ENCODE results near the gene PCGF2.

PCGF2 gene

DNA sequence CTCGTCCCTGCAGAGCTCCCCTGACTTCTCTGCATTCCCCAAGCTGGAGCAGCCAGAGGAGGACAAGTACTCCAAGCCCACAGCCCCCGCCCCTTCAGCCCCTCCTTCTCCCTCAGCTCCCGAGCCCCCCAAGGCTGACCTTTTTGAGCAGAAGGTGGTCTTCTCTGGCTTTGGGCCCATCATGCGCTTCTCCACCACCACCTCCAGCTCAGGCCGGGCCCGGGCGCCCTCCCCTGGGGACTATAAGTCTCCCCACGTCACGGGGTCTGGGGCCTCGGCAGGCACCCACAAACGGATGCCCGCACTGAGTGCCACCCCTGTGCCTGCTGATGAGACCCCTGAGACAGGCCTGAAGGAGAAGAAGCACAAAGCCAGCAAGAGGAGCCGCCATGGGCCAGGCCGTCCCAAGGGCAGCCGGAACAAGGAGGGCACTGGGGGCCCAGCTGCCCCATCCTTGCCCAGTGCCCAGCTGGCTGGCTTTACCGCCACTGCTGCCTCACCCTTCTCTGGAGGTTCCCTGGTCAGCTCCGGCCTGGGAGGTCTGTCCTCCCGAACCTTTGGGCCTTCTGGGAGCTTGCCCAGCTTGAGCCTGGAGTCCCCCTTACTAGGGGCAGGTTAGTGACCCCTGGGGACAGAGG is 31.6 kb downstream of the PCGF2 start:
- DNase-seq: no peak

DNA sequence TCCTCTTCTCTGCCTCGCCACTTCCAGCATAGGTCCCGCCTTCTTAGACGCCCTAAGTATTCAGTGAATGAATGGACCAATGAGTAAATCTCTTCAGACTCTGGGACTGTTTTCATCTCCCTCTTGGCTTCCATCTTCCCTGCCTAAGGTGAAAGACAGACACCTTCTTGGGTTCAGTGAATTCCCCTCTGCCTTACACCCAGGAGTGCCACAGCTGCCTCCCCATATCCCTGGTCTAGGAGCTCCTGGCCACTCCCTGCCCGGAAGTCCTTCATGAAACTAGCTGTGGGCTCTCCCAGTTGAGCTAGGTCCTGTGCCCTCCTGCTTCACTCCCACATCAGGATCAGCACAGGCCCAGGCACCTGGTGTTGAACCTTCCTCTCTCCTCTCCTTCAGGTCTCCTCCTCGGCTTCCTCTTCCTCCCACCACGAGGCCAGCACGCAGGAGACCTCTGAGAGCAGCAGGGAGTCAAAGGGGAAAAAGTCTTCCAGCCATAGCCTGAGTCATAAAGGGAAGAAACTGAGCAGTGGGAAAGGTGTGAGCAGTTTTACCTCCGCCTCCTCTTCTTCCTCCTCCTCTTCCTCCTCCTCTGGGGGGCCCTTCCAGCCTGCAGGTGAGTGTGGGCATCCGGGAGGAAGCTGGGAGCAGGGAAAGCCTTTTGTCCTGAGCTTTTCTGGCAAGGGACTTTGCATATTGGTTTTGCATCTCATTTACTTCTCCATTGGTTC is 32.8 kb downstream of the PCGF2 start:
- DNase-seq: no peak

DNA sequence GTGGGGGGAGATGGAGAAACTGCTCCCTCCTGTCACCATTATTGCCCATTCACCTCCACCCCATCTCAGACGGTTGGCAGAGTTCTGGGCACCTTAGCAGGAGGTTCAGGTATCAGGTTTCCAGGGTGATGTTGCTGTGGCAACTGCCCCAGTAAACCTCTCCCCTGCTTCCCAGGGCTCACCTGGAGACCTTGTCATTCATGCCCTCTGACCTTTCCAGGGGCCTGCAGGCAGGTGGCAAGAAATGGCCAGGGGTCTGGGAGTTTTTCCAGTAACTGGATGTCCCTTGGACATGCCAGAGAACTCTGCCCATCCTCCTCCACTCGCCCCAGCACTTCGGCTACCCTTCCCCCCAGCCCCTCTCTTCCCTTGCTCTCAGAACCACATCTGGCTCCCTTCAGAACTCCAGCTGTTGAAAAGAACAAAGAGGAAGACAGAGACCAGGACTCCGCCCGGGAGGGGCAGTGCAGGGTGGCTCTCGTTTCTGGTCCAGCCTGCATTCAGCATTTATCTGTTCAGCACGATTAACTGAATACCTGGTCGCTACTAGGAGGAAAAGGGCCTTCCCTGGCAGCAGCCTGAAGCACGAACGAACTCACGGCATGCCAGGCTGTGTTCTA is 34.6 kb downstream of the PCGF2 start:
- DNase-seq: no peak

DNA sequence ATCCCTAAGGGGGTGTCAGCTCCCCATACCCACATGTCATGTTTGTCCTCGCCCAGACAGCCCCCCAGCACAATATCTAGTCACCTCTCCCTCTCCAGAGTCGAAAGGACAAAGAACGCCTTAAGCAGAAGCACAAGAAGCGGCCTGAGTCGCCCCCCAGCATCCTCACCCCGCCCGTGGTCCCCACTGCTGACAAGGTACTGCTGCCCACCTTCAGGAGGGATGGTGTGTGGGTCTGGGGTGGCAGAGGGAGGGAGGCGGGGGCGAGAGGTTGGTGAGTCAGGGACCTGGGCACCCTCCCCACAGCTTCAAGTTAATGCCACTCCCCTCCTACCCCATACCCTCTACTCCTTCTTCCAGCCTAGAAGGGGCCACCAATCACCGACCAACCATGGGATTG is 35.5 kb downstream of the PCGF2 start:
- DNase-seq: no peak

DNA sequence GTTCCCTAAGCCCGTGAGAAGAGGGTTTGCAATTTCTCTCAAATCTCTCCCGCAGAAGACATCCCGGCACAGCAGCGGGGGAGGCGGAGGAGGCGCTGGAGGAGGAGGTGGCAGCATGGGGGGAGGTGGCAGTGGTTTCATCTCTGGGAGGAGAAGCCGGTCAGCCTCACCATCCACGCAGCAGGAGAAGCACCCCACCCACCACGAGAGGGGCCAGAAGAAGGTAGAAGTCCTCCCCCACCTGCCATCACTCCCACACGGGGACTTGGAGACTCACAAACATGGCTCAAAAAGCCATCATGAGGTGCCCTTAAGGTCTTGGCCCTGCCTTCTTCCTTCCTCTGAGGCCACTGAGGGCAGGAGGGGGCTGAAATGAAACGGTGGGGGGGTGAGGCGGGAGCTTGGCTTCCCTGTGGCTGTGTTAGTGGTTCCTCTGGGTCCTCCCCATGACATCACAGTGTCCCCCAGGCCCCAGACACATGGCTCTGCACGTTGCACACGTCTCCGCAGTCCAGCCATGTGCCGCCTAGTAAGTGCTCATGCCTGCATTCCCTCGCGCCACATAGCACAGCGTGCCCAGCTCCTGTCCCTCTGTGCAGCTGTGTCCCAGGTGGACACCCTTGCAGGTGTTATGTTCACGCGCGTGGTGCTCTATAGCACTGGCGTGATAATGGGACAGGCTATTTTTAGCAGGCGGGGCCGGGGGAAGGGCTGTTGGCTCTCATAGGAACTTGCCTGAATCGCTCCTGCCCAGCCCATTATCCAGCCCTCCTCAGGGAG is 36.2 kb downstream of the PCGF2 start:
- DNase-seq: no peak

DNA sequence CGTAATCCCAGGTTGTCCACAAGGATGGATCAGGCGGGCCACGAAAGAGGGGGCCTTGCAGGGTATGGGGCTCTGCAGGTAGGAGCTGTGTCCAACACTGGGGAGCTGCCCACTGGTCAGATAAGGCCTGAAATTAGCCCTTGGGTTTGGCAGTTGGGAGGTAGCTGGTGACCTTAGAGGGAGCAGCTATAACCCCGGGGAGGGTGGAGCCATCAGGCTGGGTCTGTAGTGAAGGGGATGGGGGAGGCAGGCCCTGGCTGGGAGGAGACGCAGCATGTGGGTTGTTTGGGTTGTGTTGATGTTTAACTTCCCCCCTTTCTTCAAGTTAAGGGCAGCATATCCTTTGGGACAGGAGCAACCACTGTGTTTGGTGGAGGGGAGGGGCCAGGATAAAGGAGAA is 37.2 kb downstream of the PCGF2 start:
- no peak for DNase-seq

DNA sequence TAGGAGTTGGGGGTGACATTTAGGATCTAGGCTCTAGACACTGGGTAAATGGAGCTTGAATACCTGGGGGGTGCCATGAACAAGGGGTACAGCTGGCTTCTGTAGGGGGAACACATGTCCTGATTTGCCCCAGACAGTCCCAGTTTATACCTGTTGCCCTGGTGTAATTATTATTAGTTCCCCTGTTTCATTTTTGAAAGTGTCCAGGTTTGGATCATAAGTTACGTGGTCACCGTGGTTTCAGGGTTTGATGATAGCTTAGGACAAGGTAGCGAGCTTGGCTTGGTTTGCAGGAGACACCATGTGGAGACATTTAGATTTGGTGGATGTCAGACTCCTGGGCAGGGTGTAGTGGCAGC is 37.6 kb downstream of the PCGF2 start:
- DNase-seq: no peak

DNA sequence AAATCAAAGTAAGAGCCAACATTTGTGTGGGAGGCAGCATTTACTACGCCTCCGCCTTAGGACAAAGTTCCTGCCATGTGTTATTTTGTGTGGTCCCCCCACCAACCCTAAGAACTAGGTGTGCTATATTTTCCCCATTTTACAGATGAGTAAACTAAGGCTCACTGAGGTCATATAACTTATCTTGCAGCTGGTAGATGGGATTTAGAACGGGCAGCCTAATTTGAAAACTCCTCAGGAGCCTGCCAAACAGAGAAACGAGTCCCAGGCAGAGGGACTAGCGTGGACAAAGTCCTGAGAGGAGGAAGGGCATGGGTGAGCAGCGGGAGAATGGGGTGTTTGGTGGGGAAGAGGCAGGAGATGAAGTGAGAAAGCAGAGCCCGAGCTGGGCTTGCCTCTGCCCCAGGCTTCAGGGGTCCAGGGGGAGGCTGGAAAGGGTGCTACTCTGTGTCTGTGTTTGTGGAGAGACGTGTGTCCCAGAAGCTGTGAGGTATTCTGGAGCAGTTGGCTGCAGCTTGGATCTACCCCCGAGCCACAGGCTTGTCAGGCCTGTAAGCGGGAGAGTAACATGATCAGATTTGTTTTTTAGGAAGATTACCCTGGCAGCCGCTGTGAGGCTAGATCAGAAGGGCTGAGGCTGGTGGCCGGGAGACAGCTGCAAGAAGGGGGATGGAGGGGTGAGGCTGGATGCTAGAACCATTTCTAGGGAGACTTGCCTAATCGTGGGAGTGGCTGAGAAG is 38.1 kb downstream of the PCGF2 start:
- DNase-seq: no peak

DNA sequence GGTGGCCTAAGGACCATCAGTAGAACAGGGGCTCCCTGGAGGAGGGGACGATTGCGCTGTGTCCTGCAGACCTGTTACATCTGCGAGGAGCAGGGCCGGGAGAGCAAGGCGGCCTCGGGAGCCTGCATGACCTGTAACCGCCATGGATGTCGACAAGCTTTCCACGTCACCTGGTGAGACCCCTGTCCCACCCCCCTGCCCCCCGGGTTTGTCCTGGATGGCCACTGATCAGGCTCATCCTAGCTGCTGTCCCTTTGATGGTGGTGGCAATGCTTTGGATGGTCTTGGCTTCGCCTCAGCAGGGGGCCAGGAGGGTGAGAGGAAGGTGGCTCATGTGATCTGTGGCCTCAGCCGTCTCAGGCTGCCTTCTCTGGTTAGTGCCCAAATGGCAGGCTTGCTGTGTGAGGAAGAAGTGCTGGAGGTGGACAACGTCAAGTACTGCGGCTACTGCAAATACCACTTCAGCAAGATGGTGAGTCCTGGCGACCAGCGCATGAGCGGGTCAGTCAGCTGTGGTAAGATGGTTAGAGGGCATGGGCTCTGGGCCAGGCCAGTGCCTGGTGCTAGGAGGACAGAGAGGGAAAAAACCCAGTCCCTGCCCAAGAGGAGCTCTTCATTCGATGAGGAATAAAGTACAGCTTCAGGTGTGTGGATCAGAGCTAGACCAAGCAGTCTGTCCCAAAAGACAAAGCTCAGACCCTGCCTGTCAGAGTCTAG is 38.9 kb downstream of the PCGF2 start:
- no peak for DNase-seq

DNA sequence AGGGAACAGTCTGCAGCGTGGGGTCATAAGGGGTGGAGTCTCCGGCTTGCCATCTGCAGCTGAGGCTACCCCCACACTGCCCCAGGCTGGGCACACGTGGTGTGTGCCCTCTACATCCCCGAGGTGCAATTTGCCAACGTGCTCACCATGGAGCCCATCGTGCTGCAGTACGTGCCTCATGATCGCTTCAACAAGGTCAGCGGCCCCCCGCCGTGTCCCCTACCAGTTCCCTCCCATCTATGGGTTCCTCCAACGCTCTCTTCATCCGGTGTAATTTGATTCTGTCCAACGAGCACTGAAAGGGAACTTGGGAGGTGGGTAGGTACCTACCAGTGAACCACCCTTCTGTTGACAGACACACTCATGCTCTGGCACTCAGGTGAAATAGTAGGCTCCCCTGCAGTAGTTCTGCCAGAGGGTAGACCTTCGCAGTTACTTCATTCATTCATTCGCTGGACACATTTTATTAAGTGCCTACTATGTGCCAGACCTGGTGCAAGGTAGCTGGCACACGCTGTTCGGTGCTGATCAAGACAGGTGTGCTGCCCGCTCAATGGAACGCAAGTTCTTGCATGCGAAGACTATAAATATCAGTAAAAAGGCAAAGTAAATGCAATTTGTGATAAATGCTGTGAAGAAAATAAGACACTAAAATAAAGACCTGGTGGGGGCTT is 40.3 kb downstream of the PCGF2 start:
- DNase-seq: no peak

DNA sequence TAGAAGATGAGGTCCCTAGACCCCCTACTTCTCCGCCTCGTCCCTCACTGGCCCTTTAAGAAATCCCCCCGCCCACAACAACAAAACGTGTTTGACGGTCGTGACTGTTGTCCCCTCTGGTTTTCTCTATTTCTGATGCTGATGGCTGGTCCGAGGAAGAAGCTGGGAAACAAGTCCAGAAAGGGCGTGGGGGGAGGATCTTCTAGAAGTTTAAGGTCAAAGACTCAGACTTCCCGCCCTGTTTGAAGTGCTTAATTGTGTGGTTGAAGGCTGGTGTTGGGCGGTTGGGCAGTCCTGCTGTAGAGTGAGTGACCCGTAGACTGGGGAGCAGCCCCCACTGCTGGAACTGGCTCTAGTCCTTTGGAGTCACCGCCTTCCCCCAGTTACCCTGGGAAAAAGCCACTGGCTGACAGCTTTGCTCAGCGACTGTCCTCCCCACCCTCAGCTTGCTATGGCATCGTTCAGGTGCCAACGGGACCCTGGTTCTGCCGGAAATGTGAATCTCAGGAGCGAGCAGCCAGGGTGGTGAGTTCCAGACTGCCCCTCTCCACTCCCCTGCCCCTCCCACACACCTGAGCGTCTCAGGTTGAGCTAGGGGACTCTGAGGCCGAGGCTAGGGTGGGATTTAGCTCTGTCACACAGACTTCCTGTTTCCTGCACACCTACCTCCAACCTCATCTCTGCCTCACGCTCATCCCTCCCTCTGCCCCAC is 41.5 kb downstream of the PCGF2 start:
- DNase-seq: no peak

DNA sequence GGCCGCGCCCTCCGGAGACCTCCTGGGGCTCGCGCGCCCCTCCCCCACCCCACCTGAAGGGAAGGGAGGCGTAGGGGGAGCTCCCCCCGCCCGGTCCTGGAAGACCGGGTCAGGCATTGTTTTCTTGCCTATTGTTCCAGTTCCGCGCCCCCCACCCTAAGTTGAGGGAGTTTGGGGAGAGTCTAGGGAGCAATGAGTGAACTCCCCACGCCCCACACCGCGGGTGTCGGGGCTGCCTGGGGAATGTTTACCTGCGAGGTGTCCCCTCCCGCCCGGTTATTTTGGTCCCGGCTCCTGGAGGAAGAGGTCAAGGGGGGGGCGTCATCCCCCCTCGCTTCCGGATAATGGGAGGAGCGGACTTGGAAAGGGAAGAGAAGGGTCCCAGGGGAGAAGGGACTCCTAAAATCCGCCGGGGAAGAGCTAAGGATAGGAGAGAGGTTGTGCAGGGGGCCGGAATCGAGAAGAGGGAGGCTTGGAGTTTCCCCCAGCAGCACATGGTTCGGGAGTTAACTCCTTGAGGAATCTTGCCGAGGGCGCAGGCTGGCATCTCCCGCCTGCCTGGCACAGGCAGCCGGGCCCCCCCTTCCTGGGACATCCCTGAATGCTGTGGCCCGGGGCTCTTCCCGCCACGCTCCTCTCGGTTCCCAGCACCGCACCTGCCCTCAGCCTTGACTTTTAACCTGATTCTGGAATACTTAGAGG is 42.2 kb downstream of the PCGF2 start:
- DNase-seq: peak; percentile 63

DNA sequence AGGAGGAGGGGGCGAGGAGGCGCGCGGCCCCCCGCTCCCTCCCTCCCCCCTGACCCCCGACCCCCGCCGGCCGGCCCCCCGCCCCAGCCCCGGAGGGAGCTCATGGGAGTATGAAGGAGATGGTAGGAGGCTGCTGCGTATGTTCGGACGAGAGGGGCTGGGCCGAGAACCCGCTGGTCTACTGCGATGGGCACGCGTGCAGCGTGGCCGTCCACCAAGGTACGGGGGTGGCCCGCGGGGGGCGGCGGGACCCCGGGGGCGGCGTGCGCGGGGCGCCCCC is 42.7 kb downstream of the PCGF2 start:
- DNase-seq: no peak

DNA sequence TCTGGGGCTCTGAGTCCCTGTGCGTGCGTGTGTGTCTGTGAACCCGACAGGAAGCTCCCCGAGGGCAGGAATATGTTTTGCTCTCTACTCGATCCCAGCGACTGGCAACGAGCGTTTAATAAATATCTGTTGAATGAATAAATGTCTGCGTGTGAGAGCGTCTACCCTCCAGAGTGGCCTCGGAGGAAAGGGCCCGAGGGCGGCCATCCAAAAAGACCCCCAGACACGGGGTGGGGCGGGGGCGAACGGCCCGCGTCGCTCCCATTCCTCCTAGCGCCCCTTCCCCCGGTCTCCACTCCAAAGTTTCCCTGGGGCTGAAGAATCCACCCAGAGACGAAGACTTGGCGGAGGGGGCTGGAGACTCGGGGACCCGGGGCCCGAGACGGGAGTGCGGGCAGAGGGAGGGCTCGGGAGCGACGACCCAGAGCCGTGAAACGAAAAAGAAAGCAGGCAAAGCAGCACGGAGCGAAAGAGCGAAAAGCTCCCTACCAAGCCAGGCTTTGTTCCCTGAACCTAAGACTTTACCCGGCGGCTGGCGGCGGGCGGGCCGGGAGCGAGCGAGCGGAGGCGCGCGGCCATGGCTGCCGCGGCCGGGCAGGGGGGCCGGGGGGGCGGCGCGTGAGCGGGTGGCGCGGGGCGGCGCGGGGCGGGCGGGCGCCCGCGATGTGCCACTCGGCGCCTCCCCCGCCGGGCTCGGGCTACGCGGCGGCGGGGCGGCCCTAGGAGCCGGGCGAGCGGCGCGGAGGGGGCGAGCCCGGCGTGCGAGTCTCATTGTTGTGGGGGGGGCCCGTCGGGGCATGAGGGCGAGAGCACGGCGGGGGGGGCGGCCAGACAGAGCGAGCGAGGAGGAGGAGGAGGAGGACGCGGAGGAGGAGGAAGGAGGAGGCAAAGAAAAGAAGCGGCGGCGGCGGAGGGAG is 43.3 kb downstream of the PCGF2 start, which contains the start of gene MLLT6:
MLLT6 (plus strand) TSS at position 668 of the 917 bp plus-strand sequence. CDS start 360 bp downstream, outside the sequence.
- peak; percentile 80 for DNase-seq

DNA sequence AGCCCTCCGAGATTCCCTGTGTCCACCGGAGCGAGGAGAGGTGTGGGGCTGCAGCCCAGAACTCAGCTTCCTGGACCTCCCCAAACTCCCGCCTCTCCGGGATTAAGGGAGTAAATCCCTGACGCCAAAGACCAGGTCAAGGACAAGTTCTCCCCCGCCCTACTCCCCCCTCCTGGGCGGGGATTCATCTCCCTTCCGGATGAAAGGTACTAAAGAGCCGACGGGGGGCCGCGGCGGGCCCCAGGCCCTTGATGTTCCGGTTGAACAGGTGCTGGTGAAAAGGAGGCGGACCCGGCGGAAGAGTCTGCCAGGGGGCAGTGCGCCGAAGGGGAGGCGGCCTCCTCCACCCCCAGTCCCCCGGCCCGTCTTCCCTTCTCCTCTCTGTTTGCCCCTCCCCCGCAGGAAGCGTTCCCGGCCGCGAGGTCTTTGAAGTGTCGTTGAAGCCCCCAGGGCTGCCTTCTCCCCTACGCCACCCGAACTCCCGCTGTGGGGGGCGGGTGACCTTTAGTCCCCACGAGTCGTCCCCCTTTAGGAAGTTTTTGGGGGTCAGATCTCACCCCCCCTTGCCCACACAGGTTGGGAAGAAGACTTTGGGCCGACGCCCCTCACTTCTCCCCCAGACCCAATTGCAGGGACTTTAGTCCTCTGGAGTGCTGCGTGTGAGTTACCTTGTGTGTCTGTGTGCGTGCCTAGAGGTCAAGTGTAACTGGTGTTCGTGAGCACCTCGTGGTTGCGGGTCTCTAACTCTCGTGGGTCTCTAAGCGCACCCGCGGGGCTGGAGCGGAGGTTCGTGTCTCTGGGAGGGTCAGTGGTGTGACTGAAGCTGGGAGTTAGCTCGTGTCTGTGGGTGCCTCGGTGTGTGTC is 44.2 kb downstream of the PCGF2 start:
- DNase-seq: peak; percentile 99

DNA sequence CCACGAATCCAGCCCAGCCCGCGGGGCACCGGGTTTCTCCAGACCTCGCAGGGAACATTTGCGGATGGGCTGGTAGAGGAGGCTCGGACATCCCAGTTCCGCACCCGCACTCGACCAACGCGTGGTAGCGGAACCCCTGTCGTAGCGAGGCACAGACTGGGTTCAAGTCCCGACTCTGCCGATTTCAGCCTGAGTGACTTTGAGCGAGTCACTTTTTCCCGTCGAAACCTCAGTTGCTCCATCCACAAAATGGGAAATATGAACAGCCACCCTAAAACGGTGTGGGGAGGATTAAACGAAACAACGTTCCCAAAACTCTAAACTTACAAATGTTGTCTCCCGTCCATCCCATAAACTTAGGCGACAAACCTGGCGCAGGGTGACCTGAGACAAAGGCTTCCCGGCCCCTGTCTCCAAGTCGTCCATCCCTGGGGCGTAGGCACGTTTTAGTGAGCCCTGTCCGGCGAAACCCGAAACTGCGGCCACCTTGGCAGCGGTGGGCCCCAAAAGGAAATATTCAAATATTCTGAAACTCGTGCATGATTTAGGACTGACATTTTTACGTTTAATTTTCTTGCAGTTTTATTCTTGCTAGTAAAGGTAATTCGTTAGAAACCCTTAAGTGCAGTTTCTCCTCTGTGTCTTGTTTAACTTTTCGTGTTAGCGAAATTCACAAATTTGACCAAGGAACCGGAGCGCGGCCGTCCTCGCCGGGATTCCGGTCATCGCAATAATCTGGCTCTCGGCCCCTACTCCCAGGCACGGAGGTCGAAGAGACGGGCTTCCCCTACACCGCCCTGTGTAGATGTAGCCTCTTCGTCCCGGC is 45.0 kb downstream of the PCGF2 start:
- peak; percentile 30 for DNase-seq

DNA sequence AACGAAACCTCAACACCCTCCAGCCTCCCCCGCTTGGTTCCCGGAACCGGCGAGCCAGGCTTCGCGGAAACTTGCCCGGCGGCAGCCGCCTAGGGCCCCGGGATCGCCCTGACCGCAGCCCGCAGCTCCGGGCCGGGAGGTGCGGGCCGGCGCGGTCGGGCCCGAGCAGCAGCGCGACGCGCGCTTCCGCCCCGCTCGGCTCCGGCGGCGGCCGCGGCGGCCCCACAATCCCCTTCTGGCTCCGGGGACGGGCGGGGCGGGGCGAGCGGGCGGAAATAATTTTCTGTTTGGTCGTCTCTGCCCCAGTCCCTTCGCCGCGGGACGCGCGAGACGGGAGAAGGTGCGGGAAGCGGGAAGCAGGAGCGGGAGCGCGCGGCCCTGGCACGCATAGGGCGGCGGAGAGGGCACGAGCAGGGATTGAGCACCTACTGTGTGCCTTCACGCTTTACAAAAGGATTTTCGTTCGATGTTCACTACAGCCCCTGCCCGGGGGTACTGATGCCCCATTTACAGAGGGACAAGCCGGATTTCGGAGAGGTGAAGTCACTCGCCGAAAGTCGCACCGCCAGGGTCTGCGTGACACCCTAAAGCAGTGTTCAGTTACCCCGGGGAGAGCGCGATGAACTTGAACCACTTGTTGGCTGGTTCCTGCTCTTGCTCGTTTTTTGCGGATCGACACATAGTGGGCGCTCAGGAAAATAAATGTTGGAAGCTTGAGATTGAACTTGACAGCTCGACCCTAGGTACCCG is 45.8 kb downstream of the PCGF2 start:
- DNase-seq: peak; percentile 86

All from NCI-H146 (cell line).